OCI-LY7 (cell line): ENCODE measurements around the gene TCAF2.
"Not testable (repeated sequence)": the region's sequence is repeated elsewhere in the genome, so short reads cannot be mapped to it uniquely, and the experiment has no call there.

ENCODE experiments used
- CTCF ChIP-seq: fragments of 200-600 bp; sonication (generic); conservative IDR thresholded peaks from 2 replicates; pipeline ENCODE4 v1.5.1; 2014; ENCODE audit warnings: mild to moderate bottlenecking, antibody characterized with exemption, low read length, moderate library complexity, mixed read lengths
- EZH2phosphoT487 ChIP-seq: fragments of 200-600 bp; sonication (generic); IDR thresholded peaks from 2 replicates; pipeline ENCODE4 v1.6.1; 2018; ENCODE audit warnings: low read depth, borderline replicate concordance, mild to moderate bottlenecking, mixed run types, antibody characterized with exemption, low read length, moderate library complexity, mixed read lengths

DNA sequence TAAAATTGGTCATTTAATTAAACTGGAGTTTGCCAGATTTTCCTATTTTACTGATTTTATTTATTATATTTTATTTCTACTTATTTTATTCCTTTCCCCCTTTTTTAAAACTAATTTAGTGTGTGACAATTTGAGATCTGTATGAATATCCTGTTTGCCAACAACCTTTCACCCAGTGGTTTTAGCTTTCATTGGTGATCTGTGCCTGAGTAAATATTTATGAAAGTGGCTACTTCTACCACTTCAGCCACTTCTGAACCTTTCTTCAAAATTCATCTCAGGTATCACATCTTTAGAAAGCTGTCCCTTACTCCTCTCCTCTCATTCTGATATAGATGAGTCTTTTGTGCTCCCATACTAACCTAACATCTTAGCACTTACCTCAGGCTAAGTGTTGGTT is 30.9 kb upstream of the TCAF2 start:
- not testable (repeated sequence) for TF ChIP-seq CTCF, EZH2phosphoT487
